ENCODE measurements around the gene COBL.

COBL gene

DNA sequence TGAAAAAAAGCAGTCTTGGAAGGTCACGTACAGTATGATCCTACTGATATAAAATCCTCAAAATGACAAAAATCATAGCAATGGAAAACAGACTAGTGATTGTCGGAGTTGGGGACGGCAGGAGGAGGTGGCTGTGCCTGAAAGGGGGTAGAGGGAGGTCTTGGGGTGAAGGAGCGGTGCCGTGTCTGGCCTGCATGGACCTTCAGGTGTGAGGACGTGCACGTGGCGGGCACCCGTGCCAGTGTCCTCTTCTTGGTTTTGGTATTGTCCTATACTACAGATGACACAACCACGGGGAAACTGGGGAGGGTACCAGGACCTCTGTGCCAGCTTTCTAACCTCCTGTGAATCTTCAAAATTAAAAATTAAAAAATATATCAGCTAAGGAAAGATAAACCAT, 73.0 kb downstream of the COBL start:
- TF ChIP-seq, protein P1, sequence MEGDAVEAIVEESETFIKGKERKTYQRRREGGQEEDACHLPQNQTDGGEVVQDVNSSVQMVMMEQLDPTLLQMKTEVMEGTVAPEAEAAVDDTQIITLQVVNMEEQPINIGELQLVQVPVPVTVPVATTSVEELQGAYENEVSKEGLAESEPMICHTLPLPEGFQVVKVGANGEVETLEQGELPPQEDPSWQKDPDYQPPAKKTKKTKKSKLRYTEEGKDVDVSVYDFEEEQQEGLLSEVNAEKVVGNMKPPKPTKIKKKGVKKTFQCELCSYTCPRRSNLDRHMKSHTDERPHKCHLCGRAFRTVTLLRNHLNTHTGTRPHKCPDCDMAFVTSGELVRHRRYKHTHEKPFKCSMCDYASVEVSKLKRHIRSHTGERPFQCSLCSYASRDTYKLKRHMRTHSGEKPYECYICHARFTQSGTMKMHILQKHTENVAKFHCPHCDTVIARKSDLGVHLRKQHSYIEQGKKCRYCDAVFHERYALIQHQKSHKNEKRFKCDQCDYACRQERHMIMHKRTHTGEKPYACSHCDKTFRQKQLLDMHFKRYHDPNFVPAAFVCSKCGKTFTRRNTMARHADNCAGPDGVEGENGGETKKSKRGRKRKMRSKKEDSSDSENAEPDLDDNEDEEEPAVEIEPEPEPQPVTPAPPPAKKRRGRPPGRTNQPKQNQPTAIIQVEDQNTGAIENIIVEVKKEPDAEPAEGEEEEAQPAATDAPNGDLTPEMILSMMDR (conservative IDR thresholded peaks at IDR 0.05; ENCODE audit: low read length): no peak
- no peak for TF ChIP-seq EZH2phosphoT487 (IDR thresholded peaks at IDR 0.05; ENCODE audit: borderline replicate concordance)
- Histone ChIP-seq H3F3A (ENCODE audit: low read depth) (no peaks in the 10 kb centered on the region), H3K27me3 (ENCODE audit: insufficient read depth, low read length, poor library complexity, severe bottlenecking) (no peaks in the 10 kb centered on the region), H3K36me3 (ENCODE audit: insufficient read depth, low read length) (no peaks in the 10 kb centered on the region), H4K20me1 (ENCODE audit: insufficient read depth, low read length, poor library complexity, severe bottlenecking) (no peaks in the 10 kb centered on the region), H3K4me3 (ENCODE audit: low read length, poor library complexity, severe bottlenecking) (no peak overlapping the region), H3K4me1 (ENCODE audit: insufficient read depth, low read length, poor library complexity, severe bottlenecking) (no peaks in the 10 kb centered on the region), H3K9me2 (replicated peaks; ENCODE audit: low read depth, low read length) (no peaks in the 10 kb centered on the region), H3K4me2 (ENCODE audit: low read depth, low read length, poor library complexity, severe bottlenecking) (no peak overlapping the region), H3K9me3 (ENCODE audit: insufficient read depth, low read depth, low read length) (no peaks in the 10 kb centered on the region), H2AFZ (ENCODE audit: low read length) (no peak overlapping the region), H3K79me2 (ENCODE audit: insufficient read depth, low read length) (no peaks in the 10 kb centered on the region), H3K9ac (ENCODE audit: low read depth, low read length, poor library complexity, severe bottlenecking) (no peak overlapping the region)

DNA sequence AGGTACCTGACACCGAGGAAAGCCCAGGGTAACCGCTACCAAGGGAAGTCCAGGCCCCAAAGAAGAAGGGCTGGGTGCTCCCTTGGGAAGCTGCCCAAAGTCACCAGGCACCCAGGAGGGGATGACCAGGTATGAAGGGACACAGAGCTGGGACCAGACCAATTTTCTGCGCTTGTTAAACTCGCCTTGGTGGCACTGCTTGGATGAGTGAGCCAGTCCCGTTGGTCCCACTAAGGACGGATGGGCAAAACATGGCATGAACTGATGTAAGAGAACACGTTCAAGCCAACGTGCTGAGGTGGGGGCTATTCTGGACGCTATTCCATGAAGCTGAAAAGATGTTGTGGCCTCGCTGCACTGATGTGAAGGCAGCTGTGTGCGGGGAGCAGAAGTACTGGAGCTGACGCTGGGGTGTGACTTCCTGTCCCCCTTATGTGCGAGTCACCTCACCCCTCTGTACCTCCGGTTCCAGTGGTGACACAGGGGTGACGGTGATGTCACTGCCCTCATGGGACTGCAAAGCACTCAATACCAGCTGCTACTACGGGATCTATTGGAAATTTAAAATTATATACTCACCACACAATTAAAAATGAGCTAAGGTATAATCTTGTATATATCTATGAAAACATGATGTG, 73.6 kb downstream of the COBL start:
- H2AFZ ChIP-seq (ENCODE audit: low read length): no peak overlapping the region
- H3K79me2 ChIP-seq (ENCODE audit: insufficient read depth, low read length): no peaks in the 10 kb centered on the region
- H3K4me2 ChIP-seq (ENCODE audit: low read depth, low read length, poor library complexity, severe bottlenecking): no peak overlapping the region
- H3K4me1 ChIP-seq (ENCODE audit: insufficient read depth, low read length, poor library complexity, severe bottlenecking): no peaks in the 10 kb centered on the region
- H3K36me3 ChIP-seq (ENCODE audit: insufficient read depth, low read length): no peaks in the 10 kb centered on the region
- H3F3A ChIP-seq (ENCODE audit: low read depth): no peaks in the 10 kb centered on the region
- H3K9me3 ChIP-seq (ENCODE audit: insufficient read depth, low read depth, low read length): no peaks in the 10 kb centered on the region
- H3K27me3 ChIP-seq (ENCODE audit: insufficient read depth, low read length, poor library complexity, severe bottlenecking): no peaks in the 10 kb centered on the region
- H4K20me1 ChIP-seq (ENCODE audit: insufficient read depth, low read length, poor library complexity, severe bottlenecking): no peaks in the 10 kb centered on the region
- H3K9me2 ChIP-seq (replicated peaks; ENCODE audit: low read depth, low read length): no peaks in the 10 kb centered on the region
- H3K9ac ChIP-seq (ENCODE audit: low read depth, low read length, poor library complexity, severe bottlenecking): no peak overlapping the region
- TF ChIP-seq EZH2phosphoT487 (IDR thresholded peaks at IDR 0.05; ENCODE audit: borderline replicate concordance): no peak
- TF ChIP-seq, protein P1 (conservative IDR thresholded peaks at IDR 0.05; ENCODE audit: low read length): no peak
- no peak overlapping the region for H3K4me3 ChIP-seq (ENCODE audit: low read length, poor library complexity, severe bottlenecking)

DNA sequence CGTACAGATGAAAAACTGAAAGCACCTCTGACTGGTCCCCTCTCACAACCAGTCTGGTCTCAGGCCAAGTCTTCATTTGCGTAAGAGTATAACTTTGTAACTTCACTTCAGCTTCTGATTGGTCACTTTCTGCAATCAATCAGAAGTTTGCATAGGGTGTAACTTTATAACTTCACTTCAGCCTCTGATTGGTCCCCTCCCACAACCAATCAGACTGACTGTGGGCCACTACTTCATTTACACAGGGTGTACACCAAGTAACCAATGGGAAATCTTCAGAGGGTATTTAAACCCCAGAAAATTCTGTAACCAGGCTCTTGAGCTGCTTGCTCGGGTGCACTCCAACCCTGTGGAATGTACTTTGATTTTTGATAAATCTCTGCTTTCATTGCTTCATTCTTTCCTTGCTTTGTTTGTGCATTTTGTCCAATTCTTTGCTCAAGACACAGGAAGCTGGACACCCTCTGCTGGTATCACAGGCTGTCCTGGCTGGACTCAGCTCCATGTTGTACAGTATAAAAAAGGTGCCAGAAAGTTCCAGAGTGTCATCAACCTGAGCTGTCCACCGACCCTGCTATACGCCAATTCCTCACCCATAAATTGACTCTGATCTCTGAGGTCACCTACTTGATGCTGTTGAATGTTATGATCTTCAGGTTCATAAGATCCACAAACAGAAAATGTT, 74.5 kb downstream of the COBL start:
- Histone ChIP-seq H3K9ac (ENCODE audit: low read depth, low read length, poor library complexity, severe bottlenecking) (no peak overlapping the region), H3F3A (ENCODE audit: low read depth) (no peaks in the 10 kb centered on the region), H4K20me1 (ENCODE audit: insufficient read depth, low read length, poor library complexity, severe bottlenecking) (no peaks in the 10 kb centered on the region), H3K27me3 (ENCODE audit: insufficient read depth, low read length, poor library complexity, severe bottlenecking) (no peaks in the 10 kb centered on the region), H3K4me2 (ENCODE audit: low read depth, low read length, poor library complexity, severe bottlenecking) (no peak overlapping the region), H3K4me1 (ENCODE audit: insufficient read depth, low read length, poor library complexity, severe bottlenecking) (no peaks in the 10 kb centered on the region), H3K4me3 (ENCODE audit: low read length, poor library complexity, severe bottlenecking) (no peak overlapping the region), H3K79me2 (ENCODE audit: insufficient read depth, low read length) (no peaks in the 10 kb centered on the region), H3K36me3 (ENCODE audit: insufficient read depth, low read length) (no peaks in the 10 kb centered on the region), H2AFZ (ENCODE audit: low read length) (no peak overlapping the region), H3K9me3 (ENCODE audit: insufficient read depth, low read depth, low read length) (no peaks in the 10 kb centered on the region), H3K9me2 (replicated peaks; ENCODE audit: low read depth, low read length) (no peaks in the 10 kb centered on the region)
- TF ChIP-seq, protein P1 (conservative IDR thresholded peaks at IDR 0.05; ENCODE audit: low read length): no peak

Data from Loucy (cell line).